Stimulated activated CD8-positive, alpha-beta memory T cell treated with anti-CD3 and anti-CD28 coated beads, Interleukin-12 subunit alpha, Interleukin-12 subunit beta, amount 100 ng/mL, for 4 hours (primary cell): ENCODE measurements around the gene PCBD1.

Experiments
- DNase-seq: peaks from one replicate; pipeline ENCODE4 v3.0.0-alpha.2; 2020; ENCODE audit warnings: low read depth

PCBD1 gene

GRCh38 chr10:70917635-70918034 is 29.3 kb upstream of the PCBD1 start:
- no peak for DNase-seq

GRCh38 chr10:70917226-70917625 is 28.9 kb upstream of the PCBD1 start:
- DNase-seq = no peak

- no peak for DNase-seq
These were observed 27.9 kb upstream of the PCBD1 start for GRCh38 chr10:70916241-70916640.

- DNase-seq = no peak
These were observed 27.4 kb upstream of the PCBD1 start for GRCh38 chr10:70915806-70916205.

DNA sequence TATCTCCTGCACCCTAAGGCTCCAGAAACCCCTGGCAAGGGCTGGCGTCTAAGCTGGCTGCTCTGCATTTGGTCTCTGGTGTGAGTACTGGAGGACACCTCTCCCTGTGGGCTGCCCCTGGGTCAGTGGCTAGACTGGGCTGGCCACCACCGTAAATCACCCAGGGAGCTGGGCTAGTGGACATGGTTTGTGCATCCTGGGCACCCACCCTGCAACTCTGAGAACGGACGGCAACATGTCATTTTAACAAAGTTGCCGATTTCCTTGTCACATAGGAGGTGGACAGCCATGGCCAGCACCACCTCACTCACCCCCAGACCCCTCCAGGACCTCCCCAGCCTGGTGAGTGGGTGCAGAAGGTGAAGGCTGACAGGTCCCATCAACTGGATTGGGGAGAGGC is 26.8 kb upstream of the PCBD1 start:
- no peak for DNase-seq

GRCh38 chr10:70914316-70914864 is 26.0 kb upstream of the PCBD1 start:
- no peak for DNase-seq

GRCh38 chr10:70913893-70914240 is 25.5 kb upstream of the PCBD1 start:
- no peak for DNase-seq

GRCh38 chr10:70913191-70913892 is 25.0 kb upstream of the PCBD1 start:
- no peak for DNase-seq

DNA sequence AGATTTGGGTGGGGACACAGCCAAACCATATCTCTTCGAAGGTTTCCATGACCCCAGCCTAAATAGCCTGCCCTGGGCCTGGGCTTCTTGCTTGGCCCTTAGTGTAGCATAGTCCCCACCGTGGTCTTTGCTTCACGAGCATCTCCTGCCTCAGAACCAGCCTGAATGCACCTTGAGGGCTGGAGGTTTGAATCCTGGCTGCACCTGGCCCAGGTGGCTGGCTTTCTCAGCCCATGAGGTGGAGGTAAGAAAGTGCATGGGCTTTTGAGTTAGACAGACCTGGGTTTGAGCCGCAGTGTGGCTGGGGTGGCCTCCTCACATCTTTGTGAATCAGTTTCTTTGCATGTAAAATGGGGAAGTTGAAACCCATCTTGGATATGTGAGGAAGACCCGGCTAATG is 24.2 kb upstream of the PCBD1 start:
- DNase-seq = no peak

GRCh38 chr10:70911386-70911785 is 23.0 kb upstream of the PCBD1 start:
- no peak for DNase-seq

DNA sequence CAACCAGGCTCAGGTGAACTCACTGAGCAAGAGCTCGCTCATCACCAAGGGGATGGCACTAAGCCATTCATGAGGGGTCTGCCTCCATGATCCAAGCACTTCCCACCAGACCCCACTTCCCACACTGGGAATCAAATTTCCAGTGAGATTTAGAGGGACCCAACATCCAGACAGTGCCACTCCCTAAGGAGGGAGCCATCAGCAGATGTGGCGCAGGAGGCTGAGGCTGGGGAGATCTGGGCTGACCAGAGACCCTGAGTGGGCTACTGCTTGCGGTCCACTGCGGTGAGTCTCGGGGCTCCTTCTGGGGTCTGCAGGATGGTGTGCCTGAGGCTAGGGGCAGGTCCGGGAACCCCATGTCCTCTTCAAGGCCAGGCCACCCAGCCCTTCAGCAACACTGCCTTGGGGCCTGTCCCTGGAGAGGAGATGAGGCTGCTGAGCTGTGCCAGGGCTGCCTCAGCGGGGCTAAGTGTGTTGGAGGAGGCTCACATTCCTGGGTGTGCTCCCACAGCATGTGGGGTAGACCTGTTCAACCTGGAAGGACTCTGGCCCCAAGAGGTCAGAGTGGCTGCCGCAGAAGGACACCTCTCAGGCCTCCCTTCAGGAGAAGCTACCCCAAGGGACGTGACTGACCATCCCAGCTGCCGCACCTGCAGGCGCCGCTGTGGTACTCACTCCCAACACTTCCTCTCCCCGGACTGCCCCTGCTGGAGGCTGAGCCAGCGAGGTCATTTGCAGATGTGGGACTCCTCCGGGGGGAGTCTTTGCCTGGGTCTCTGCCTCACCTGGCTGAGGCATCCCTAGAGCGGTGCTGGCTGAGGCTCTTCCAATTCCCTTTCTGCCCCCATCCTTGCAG is 22.3 kb upstream of the PCBD1 start:
- DNase-seq = no peak

DNA sequence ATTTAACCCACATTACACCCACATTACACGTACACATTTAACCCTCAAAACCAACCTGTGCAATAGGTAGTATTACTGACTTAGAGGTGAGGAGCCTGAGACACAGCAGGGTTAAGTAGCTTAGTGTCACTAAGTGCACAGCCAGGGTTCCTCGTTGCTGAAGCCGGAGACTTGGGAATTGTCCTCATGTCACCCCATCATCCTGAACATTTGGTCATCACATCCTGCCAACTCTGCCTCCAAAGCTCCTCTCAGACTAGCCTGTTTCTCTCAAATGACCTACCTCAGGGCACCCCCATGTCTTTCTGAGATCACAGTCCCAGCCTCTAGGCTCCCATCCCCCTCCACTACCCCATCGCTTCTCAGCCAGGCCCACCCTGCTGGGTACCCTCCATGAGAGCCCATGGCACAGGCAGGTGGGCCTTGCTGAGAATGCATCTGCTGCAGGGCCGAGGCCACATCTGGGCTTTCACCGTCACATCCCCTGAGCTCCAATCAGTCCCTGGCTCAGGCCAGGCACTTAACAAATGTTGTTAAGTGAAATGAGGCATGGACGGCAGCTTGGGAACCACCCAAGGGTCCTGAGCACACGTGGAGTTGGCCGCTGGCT is 21.1 kb upstream of the PCBD1 start:
- DNase-seq = no peak

GRCh38 chr10:70908406-70909296 is 20.3 kb upstream of the PCBD1 start:
- DNase-seq = no peak

DNA sequence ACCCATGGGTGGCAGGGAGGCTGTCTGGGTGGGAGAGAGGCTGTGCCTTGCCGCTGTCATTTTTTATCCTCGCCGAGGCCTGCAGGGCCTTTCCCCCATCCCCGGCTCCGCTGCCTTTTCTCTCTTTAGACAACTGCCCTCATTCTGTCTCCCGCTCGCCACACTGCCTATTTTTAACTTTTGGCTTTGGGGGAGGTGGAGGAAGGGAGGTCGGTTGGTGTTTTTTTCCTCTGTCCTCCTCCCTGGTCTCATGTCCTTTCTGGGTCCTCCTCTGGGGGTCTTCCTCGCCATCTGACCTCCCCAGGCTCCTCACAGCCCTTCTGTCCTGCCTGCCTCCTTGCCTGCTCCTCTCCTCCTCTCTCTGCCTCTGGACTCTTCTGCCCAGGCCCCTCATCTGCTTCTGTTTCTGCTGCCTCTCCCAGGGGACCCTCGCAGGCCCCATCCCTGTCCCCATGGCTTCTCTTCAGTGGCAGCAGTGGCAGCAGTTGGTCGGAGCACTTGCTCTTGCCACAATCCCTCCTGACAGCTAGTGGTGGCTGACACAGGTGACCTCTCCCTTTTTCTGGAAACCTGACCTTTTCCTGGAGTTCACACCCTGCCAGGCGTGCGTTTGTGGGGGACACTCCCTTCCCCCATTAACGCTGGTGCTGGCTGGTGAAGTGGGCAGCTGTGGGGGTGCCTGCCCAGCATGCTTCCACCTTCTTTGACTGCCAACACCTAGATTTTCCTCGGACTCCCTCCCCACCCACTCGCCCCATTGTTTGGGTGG is 19.5 kb upstream of the PCBD1 start:
- no peak for DNase-seq

DNA sequence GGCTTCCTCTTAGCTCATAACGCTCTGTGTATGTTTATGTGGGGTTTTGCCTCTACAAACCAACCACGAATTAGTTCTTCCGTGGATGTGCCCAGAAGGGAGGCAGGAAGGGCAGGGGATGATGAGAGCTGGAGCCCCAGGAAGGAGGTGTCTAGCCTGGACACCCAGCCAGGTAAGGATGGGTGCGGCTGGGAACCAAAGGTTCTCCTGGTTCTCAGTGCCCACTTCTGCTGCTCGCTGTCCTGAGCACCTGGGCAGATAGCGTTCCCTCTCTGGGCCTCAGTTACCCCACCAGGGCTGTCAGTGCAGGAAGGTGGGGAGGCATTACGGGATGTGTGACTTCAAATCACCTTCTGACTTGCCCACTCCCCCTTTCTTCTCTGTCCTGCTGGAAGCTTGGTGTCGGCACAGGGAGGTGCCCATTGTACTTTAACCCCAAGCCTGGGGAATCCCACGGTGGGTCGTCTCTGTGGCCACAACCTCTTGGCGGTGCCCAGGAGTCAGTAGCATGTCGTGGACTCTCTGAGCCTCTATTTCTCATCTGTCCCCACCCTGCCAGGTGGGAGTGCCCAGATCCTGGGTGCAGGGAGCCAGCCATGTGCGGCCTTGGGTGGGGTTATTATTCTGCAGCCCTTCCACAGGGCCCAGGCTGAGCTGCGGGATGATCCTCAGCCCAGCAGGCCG is 18.7 kb upstream of the PCBD1 start:
- no peak for DNase-seq

GRCh38 chr10:70906031-70906783 is 17.8 kb upstream of the PCBD1 start:
- no peak for DNase-seq

GRCh38 chr10:70905071-70906021 is 17.0 kb upstream of the PCBD1 start:
- no peak for DNase-seq

DNA sequence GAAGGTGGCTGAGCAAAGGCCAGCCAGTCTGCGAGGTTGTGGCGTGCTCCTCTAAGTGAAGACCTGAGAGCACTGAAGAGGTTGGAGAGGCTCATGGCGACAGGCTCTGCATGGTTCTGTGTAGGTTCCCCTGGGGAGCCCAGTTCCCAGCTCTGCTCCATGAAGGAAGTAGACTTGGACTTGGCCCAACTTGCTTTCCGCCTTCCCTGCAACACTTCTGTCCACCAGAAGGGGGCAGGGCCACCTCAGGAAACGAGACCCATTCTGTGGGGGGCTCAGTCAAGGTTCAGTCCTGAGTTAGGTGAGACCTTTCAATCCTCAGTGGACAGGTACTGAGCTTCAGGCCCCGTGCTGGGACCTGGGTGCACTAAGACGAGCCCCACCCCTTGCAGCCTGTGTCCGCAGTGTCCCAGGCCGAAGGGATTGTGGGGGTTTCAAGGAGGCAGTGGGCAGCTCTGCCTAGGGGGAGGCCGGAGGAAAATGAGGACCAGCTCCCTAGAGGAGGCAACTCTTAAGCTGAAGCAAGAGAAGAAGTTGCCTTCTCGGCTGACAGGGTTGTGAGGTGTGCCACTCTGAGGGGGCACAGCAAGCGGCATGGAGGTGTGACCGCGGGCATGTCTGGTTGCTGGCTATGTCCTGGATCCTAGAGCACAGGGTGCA is 15.0 kb upstream of the PCBD1 start:
- no peak for DNase-seq
